Muscle layer of colon (tissue), 2 donors: ENCODE results near the gene COG5.

Experiments
- H3K27ac ChIP-seq: one replicate; pipeline ENCODE4 v1.7.0; 2013; ENCODE audit warnings: low read depth, mild to moderate bottlenecking, low read length, moderate library complexity
- H3K27me3 ChIP-seq, 2 donors: one replicate each; pipeline ENCODE4 v1.7.0; 2013; ENCODE audit warnings: low read length in 2 of 2, mild to moderate bottlenecking in 2 of 2; ENCODE audit not compliant: insufficient read depth in 2 of 2, control insufficient read depth in 1 of 2
- H3K36me3 ChIP-seq: one replicate; pipeline ENCODE4 v1.7.0; 2013; ENCODE audit warnings: mild to moderate bottlenecking, low read length; ENCODE audit not compliant: insufficient read depth
- H3K4me1 ChIP-seq: one replicate; pipeline ENCODE4 v1.7.0; 2013; ENCODE audit warnings: mild to moderate bottlenecking, low read length; ENCODE audit not compliant: insufficient read depth
- H3K4me3 ChIP-seq, 2 donors: one replicate each; pipeline ENCODE4 v1.7.0; 2013; ENCODE audit warnings: low read length in 2 of 2, low read depth in 1 of 2, mild to moderate bottlenecking in 1 of 2, moderate library complexity in 1 of 2
- H3K9ac ChIP-seq: one replicate; pipeline ENCODE4 v1.7.0; 2013; ENCODE audit warnings: low read length
- H3K9me3 ChIP-seq: one replicate; pipeline ENCODE4 v1.7.0; 2013; ENCODE audit warnings: mild to moderate bottlenecking, low read length
- donor health status: abdominal sarcoma.
- donor health status: Adenocarcinoma of cecum.

Gene COG5

DNA sequence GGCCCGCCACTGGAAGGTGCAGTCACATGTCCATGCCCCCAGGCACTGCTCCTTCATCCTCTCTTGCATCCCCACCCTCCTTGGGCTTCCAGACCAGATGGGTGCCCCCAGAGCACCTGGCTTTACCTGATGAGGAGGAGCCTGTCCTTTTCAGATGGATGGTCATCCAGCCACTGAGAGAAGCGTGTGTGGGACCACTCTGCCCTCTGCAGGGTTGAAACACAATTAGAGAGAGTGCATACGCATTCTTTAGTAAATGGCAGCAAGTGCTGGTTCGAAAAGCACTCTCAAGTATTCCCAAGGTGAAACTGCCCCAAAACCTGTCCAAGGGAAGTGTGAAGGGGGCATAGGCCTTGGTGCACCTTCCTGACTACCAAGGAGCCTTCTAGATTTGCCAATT is 353.3 kb downstream of the COG5 start:
- H3K27ac ChIP-seq: no peak overlapping the region
- H3K4me3 ChIP-seq: no peak overlapping the region
- H3K9ac ChIP-seq: no peak overlapping the region
- H3K9me3 ChIP-seq: no peaks in the 10 kb centered on the region
- peaks cover 21% of the 10 kb centered on the region for H3K36me3 ChIP-seq
- no peaks in the 10 kb centered on the region for H3K27me3 ChIP-seq
- no peaks in the 10 kb centered on the region for H3K4me1 ChIP-seq

GRCh38 chr7:107209565-107209964 is 354.2 kb downstream of the COG5 start:
- H3K36me3 ChIP-seq: peaks cover 21% of the 10 kb centered on the region
- no peaks in the 10 kb centered on the region for H3K9me3 ChIP-seq
- no peak overlapping the region for H3K4me3 ChIP-seq
- H3K27me3 ChIP-seq: no peaks in the 10 kb centered on the region
- H3K9ac ChIP-seq: no peak overlapping the region
- H3K4me1 ChIP-seq: no peaks in the 10 kb centered on the region
- no peak overlapping the region for H3K27ac ChIP-seq

GRCh38 chr7:107208563-107208962 is 355.2 kb downstream of the COG5 start:
- Histone ChIP-seq H3K9me3 (no peaks in the 10 kb centered on the region), H3K4me1 (no peaks in the 10 kb centered on the region), H3K36me3 (peaks cover 29% of the 10 kb centered on the region), H3K27me3 (no peaks in the 10 kb centered on the region), H3K4me3 (no peak overlapping the region), H3K9ac (no peak overlapping the region), H3K27ac (no peak overlapping the region)

GRCh38 chr7:107208024-107208521 is 355.6 kb downstream of the COG5 start:
- Histone ChIP-seq H3K27ac (no peak overlapping the region), H3K27me3 (no peaks in the 10 kb centered on the region), H3K9ac (no peak overlapping the region), H3K4me1 (no peaks in the 10 kb centered on the region), H3K9me3 (no peaks in the 10 kb centered on the region), H3K4me3 (no peak overlapping the region), H3K36me3 (peaks cover 29% of the 10 kb centered on the region)

- no peaks in the 10 kb centered on the region for H3K4me1 ChIP-seq
- no peaks in the 10 kb centered on the region for H3K27me3 ChIP-seq
- no peak overlapping the region for H3K9ac ChIP-seq
- no peaks in the 10 kb centered on the region for H3K9me3 ChIP-seq
- H3K27ac ChIP-seq: no peak overlapping the region
- H3K36me3 ChIP-seq: peaks cover 29% of the 10 kb centered on the region
- H3K4me3 ChIP-seq: no peak overlapping the region
Measured at GRCh38 chr7:107207459-107207858, 356.3 kb downstream of the COG5 start.

- no peaks in the 10 kb centered on the region for H3K27me3 ChIP-seq
- H3K9me3 ChIP-seq: no peaks in the 10 kb centered on the region
- peaks cover 37% of the 10 kb centered on the region for H3K36me3 ChIP-seq
- H3K4me3 ChIP-seq: no peak overlapping the region
- no peak overlapping the region for H3K27ac ChIP-seq
- H3K9ac ChIP-seq: no peak overlapping the region
- H3K4me1 ChIP-seq: no peaks in the 10 kb centered on the region
Measured at GRCh38 chr7:107206706-107207105, 357.0 kb downstream of the COG5 start.

- Histone ChIP-seq H3K4me3 (no peak overlapping the region), H3K9me3 (no peaks in the 10 kb centered on the region), H3K9ac (no peak overlapping the region), H3K27ac (no peak overlapping the region), H3K4me1 (no peaks in the 10 kb centered on the region), H3K36me3 (peaks cover 38% of the 10 kb centered on the region), H3K27me3 (no peaks in the 10 kb centered on the region)
Measured at GRCh38 chr7:107206136-107206535, 357.6 kb downstream of the COG5 start.

DNA sequence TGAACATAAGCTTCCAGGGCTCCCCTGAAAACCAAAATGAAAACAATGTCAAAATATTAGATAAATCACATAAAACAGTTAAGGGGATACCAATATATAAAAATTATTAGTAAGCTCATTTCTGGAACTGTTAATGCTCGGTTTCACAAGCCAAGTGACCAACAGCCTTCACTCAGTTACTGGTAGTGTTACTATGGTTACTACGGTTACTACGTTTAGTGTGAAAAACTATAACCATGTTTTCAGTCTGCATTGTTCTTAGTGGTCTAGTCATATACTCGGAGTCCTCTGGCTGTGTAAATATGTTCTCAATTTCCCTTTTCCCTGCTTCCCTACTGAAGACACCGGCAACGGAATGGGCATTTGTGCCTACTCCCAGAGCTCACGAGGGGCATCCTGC is 360.1 kb downstream of the COG5 start:
- Histone ChIP-seq H3K27ac (no peak overlapping the region), H3K9me3 (no peaks in the 10 kb centered on the region), H3K4me3 (no peak overlapping the region), H3K27me3 (no peaks in the 10 kb centered on the region), H3K9ac (no peak overlapping the region), H3K4me1 (no peaks in the 10 kb centered on the region), H3K36me3 (peaks cover 33% of the 10 kb centered on the region)

DNA sequence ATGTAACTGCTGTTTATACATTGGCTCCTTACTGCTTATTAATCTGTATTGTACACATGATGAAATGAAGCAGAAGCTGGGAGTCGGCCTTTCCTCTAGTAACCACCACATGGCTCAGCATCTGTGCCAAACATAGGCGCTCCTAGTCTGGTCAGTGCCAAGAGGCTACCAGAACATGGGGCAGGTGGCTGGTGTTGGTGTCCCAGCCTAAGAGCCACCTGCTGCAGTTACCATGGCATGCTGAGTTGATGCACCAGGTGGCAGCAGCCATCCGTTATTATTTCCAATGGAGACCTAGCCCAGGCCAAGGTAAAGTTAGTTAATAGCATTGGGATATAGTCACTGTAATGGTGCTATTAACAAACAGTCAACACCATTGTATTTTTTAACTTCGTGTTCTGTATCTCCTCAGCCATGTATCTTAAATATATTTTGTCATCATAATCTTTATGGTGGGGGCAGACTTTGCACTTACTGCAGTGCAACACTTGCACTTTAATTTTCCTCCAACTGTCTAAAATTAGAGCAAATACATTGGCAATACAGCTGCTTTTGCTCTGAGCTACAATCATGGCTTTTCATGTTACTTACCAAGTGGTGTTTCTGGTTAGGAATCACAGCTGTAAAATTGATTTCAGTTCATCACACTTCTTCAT is 361.8 kb downstream of the COG5 start:
- peaks cover 38% of the 10 kb centered on the region for H3K36me3 ChIP-seq

GRCh38 chr7:107196834-107197610 is 366.7 kb downstream of the COG5 start:
- Histone ChIP-seq H3K27me3 (no peaks in the 10 kb centered on the region), H3K9ac (no peak overlapping the region), H3K27ac (no peak overlapping the region), H3K36me3 (peaks cover 48% of the 10 kb centered on the region), H3K4me3 (no peak overlapping the region), H3K9me3 (no peaks in the 10 kb centered on the region), H3K4me1 (no peaks in the 10 kb centered on the region)

More for the DNA sequence above, 361.8 kb downstream of the COG5 start:
- no peak overlapping the region for H3K4me3 ChIP-seq
- no peaks in the 10 kb centered on the region for H3K9me3 ChIP-seq
- no peaks in the 10 kb centered on the region for H3K27me3 ChIP-seq
- H3K9ac ChIP-seq: no peak overlapping the region
- no peak overlapping the region for H3K27ac ChIP-seq
- H3K4me1 ChIP-seq: no peaks in the 10 kb centered on the region

DNA sequence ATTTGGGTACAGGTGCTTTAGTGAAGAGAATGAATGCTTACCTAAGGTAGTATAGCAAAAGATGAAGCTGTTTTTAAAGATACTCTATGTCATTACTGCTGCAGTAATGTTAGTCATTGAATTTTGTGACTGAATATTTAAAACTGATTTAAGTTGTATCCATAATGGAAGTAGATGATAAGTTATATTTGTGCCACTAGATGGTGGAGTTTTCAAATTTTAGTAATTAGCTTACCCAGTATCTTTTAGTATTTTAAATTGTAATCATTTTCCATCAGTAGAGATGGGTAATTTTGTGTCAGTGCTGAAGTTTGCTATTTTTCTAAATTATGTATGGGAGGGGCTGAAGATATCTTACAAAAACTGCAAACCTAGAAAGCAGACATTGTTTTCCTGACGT is 369.7 kb downstream of the COG5 start:
- Histone ChIP-seq H3K27me3 (no peaks in the 10 kb centered on the region), H3K9ac (no peak overlapping the region), H3K27ac (no peak overlapping the region), H3K4me3 (no peak overlapping the region), H3K4me1 (no peaks in the 10 kb centered on the region), H3K9me3 (no peaks in the 10 kb centered on the region), H3K36me3 (peaks cover 55% of the 10 kb centered on the region)
